Hepatocyte (in vitro differentiated cells): ENCODE data around the gene EWSR1.

ENCODE experiments used
- CTCF ChIP-seq: fragments of 200-600 bp; sonication (generic); IDR thresholded peaks from 2 replicates; pipeline ENCODE4 v1.5.1; 2016; ENCODE audit warnings: antibody characterized with exemption, mild to moderate bottlenecking; ENCODE audit not compliant: poor library complexity
- EZH2phosphoT487 ChIP-seq: fragments of 200-600 bp; sonication (generic); IDR thresholded peaks from one replicate; pipeline ENCODE4 v1.6.1; 2018; ENCODE audit warnings: antibody characterized with exemption, mild to moderate bottlenecking, low read depth, moderate library complexity; ENCODE audit not compliant: unreplicated experiment, severe bottlenecking

- TF ChIP-seq CTCF (no peak), EZH2phosphoT487 (no peak)
Measured at GRCh38 chr22:29334148-29334547, 66.1 kb downstream of the EWSR1 start.
